Rectal smooth muscle tissue (tissue), 1 donor: ENCODE data around the gene ZNF714.
"Not testable (repeated sequence)": the region's sequence is repeated elsewhere in the genome, so short reads cannot be mapped to it uniquely, and the experiment has no call there.

ENCODE experiments used
- H3K27ac ChIP-seq: one replicate; pipeline ENCODE4 v1.7.0; 2013; ENCODE audit warnings: low read depth, low read length, inconsistent platforms
- H3K27me3 ChIP-seq: one replicate; pipeline ENCODE4 v1.7.0; 2013; ENCODE audit warnings: low read length; ENCODE audit not compliant: control insufficient read depth, insufficient read depth
- H3K36me3 ChIP-seq: one replicate; pipeline ENCODE4 v1.7.0; 2013; ENCODE audit warnings: low read length; ENCODE audit not compliant: control insufficient read depth, insufficient read depth
- H3K4me1 ChIP-seq: one replicate; pipeline ENCODE4 v1.7.0; 2013; ENCODE audit warnings: low read length; ENCODE audit not compliant: control insufficient read depth, insufficient read depth
- H3K4me3 ChIP-seq: one replicate; pipeline ENCODE4 v1.7.0; 2013; ENCODE audit warnings: low read length
- H3K9ac ChIP-seq: one replicate; pipeline ENCODE4 v1.7.0; 2013; ENCODE audit warnings: low read length

ZNF714 gene

GRCh38 chr19:21138130-21138529 is 56.1 kb downstream of the ZNF714 start:
- Histone ChIP-seq H3K4me1 (no peaks in the 10 kb centered on the region), H3K27ac (no peak overlapping the region), H3K4me3 (no peak overlapping the region), H3K9ac (no peak overlapping the region), H3K27me3 (no peaks in the 10 kb centered on the region), H3K36me3 (no peaks in the 10 kb centered on the region)

- not testable (repeated sequence) for H3K27ac ChIP-seq, H3K4me3 ChIP-seq, H3K4me1 ChIP-seq, H3K9ac ChIP-seq, H3K27me3 ChIP-seq, H3K36me3 ChIP-seq
These were observed 59.0 kb downstream of the ZNF714 start for GRCh38 chr19:21141006-21141405.

GRCh38 chr19:21141787-21142464 is 59.9 kb downstream of the ZNF714 start, which contains the start of gene ZNF431:
ZNF431 (plus strand) TSS chr19:21142040; CDS start chr19:21142184, 144 bp downstream.
- Histone ChIP-seq H3K4me3 (peak within 1 kb of the TSS; percentile 84), H3K27ac (peak within 1 kb of the TSS; percentile 85), H3K36me3 (peaks cover 5% of the 10 kb centered on the region), H3K4me1 (no peaks in the 10 kb centered on the region), H3K9ac (peak within 1 kb of the TSS; percentile 91), H3K27me3 (no peaks in the 10 kb centered on the region)

GRCh38 chr19:21143428-21143827 is 61.4 kb downstream of the ZNF714 start:
- no peaks in the 10 kb centered on the region for H3K27me3 ChIP-seq
- H3K27ac ChIP-seq = no peak overlapping the region
- H3K9ac ChIP-seq = no peak overlapping the region
- H3K4me1 ChIP-seq = peaks cover under 1% of the 10 kb centered on the region
- H3K4me3 ChIP-seq = no peak overlapping the region
- H3K36me3 ChIP-seq = peaks cover 7% of the 10 kb centered on the region

GRCh38 chr19:21143854-21144253 is 61.9 kb downstream of the ZNF714 start:
- Histone ChIP-seq H3K4me3 (no peak overlapping the region), H3K27me3 (no peaks in the 10 kb centered on the region), H3K4me1 (peaks cover 4% of the 10 kb centered on the region), H3K9ac (no peak overlapping the region), H3K36me3 (peaks cover 7% of the 10 kb centered on the region), H3K27ac (no peak overlapping the region)

GRCh38 chr19:21147540-21147939 is 65.5 kb downstream of the ZNF714 start:
- Histone ChIP-seq H3K4me3 (no peak overlapping the region), H3K27me3 (no peaks in the 10 kb centered on the region), H3K9ac (no peak overlapping the region), H3K27ac (no peak overlapping the region), H3K4me1 (peaks cover 7% of the 10 kb centered on the region), H3K36me3 (peaks cover 7% of the 10 kb centered on the region)

GRCh38 chr19:21148681-21149080 is 66.7 kb downstream of the ZNF714 start:
- Histone ChIP-seq H3K36me3 (peaks cover 7% of the 10 kb centered on the region), H3K4me3 (no peak overlapping the region), H3K27ac (no peak overlapping the region), H3K27me3 (no peaks in the 10 kb centered on the region), H3K4me1 (peaks cover 7% of the 10 kb centered on the region), H3K9ac (no peak overlapping the region)

- Histone ChIP-seq H3K4me3 (no peak overlapping the region), H3K27ac (no peak overlapping the region), H3K27me3 (no peaks in the 10 kb centered on the region), H3K36me3 (peaks cover 7% of the 10 kb centered on the region), H3K4me1 (peaks cover 7% of the 10 kb centered on the region), H3K9ac (no peak overlapping the region)
These were observed 67.9 kb downstream of the ZNF714 start for GRCh38 chr19:21149877-21150276.

- H3K4me1 ChIP-seq = peaks cover 7% of the 10 kb centered on the region
- no peak overlapping the region for H3K27ac ChIP-seq
- no peaks in the 10 kb centered on the region for H3K27me3 ChIP-seq
- H3K9ac ChIP-seq = no peak overlapping the region
- H3K36me3 ChIP-seq = peaks cover 5% of the 10 kb centered on the region
- H3K4me3 ChIP-seq = no peak overlapping the region
These were observed 69.5 kb downstream of the ZNF714 start for GRCh38 chr19:21151460-21151859.

GRCh38 chr19:21158523-21159135 is 76.6 kb downstream of the ZNF714 start:
- H3K9ac ChIP-seq = no peak overlapping the region
- no peak overlapping the region for H3K4me3 ChIP-seq
- H3K27me3 ChIP-seq = no peaks in the 10 kb centered on the region
- H3K4me1 ChIP-seq = no peaks in the 10 kb centered on the region
- no peaks in the 10 kb centered on the region for H3K36me3 ChIP-seq
- H3K27ac ChIP-seq = no peak overlapping the region

GRCh38 chr19:21164541-21164940 is 82.5 kb downstream of the ZNF714 start:
- Histone ChIP-seq H3K4me3 (no peak overlapping the region), H3K4me1 (no peaks in the 10 kb centered on the region), H3K36me3 (peaks cover 4% of the 10 kb centered on the region)

GRCh38 chr19:21166436-21166835 is 84.4 kb downstream of the ZNF714 start:
- Histone ChIP-seq H3K36me3 (peaks cover 4% of the 10 kb centered on the region), H3K27me3 (no peaks in the 10 kb centered on the region), H3K9ac (no peak overlapping the region), H3K27ac (no peak overlapping the region), H3K4me3 (no peak overlapping the region), H3K4me1 (no peaks in the 10 kb centered on the region)

More at GRCh38 chr19:21164541-21164940, 82.5 kb downstream of the ZNF714 start:
- H3K27ac ChIP-seq = no peak overlapping the region
- H3K9ac ChIP-seq = no peak overlapping the region
- H3K27me3 ChIP-seq = no peaks in the 10 kb centered on the region
